ENCODE results near the gene CBLC.

CBLC gene

GRCh38 chr19:44758596-44758995, 19.1 kb upstream of the CBLC start:
- Histone ChIP-seq H3K79me2 (no peaks in the 10 kb centered on the region), H3K4me1 (peaks cover 14% of the 10 kb centered on the region), H3K36me3 (ENCODE audit: control insufficient read depth, insufficient read depth, low read length) (no peaks in the 10 kb centered on the region), H2AFZ (peak overlapping the region; percentile 87), H3K27ac (peak overlapping the region; percentile 43), H3K9ac (no peak overlapping the region), H3K4me3 (ENCODE audit: low read depth, low read length) (peak overlapping the region; percentile 80), H3K9me3 (ENCODE audit: control insufficient read depth, low read length) (no peaks in the 10 kb centered on the region), H3K27me3 (ENCODE audit: control insufficient read depth, insufficient read depth, low read length) (no peaks in the 10 kb centered on the region), H3K4me2 (ENCODE audit: low read length) (peak overlapping the region; percentile 96)
- no peak for TF ChIP-seq CTCF (IDR thresholded peaks at IDR 0.05)

GRCh38 chr19:44759083-44759804, 18.4 kb upstream of the CBLC start:
- H3K36me3 ChIP-seq (ENCODE audit: control insufficient read depth, insufficient read depth, low read length) = no peaks in the 10 kb centered on the region
- H2AFZ ChIP-seq = no peak overlapping the region
- H3K79me2 ChIP-seq = no peaks in the 10 kb centered on the region
- H3K27ac ChIP-seq = no peak overlapping the region
- H3K4me2 ChIP-seq (ENCODE audit: low read length) = no peak overlapping the region
- H3K9me3 ChIP-seq (ENCODE audit: control insufficient read depth, low read length) = no peaks in the 10 kb centered on the region
- peaks cover 14% of the 10 kb centered on the region for H3K4me1 ChIP-seq
- no peak overlapping the region for H3K9ac ChIP-seq
- no peaks in the 10 kb centered on the region for H3K27me3 ChIP-seq (ENCODE audit: control insufficient read depth, insufficient read depth, low read length)
- no peak for TF ChIP-seq CTCF (IDR thresholded peaks at IDR 0.05)
- no peak overlapping the region for H3K4me3 ChIP-seq (ENCODE audit: low read depth, low read length)

GRCh38 chr19:44762038-44762437, 15.7 kb upstream of the CBLC start:
- no peaks in the 10 kb centered on the region for H3K79me2 ChIP-seq
- no peaks in the 10 kb centered on the region for H3K36me3 ChIP-seq (ENCODE audit: control insufficient read depth, insufficient read depth, low read length)
- H3K4me3 ChIP-seq (ENCODE audit: low read depth, low read length) = no peak overlapping the region
- no peak overlapping the region for H3K27ac ChIP-seq
- no peaks in the 10 kb centered on the region for H3K27me3 ChIP-seq (ENCODE audit: control insufficient read depth, insufficient read depth, low read length)
- H3K4me1 ChIP-seq = peaks cover 6% of the 10 kb centered on the region
- H2AFZ ChIP-seq = no peak overlapping the region
- H3K9me3 ChIP-seq (ENCODE audit: control insufficient read depth, low read length) = no peaks in the 10 kb centered on the region
- H3K9ac ChIP-seq = no peak overlapping the region
- no peak for TF ChIP-seq CTCF (IDR thresholded peaks at IDR 0.05)
- H3K4me2 ChIP-seq (ENCODE audit: low read length) = no peak overlapping the region

GRCh38 chr19:44765033-44765948, 12.4 kb upstream of the CBLC start:
- no peak for TF ChIP-seq CTCF (IDR thresholded peaks at IDR 0.05)

More at GRCh38 chr19:44765033-44765948, 12.4 kb upstream of the CBLC start:
- no peaks in the 10 kb centered on the region for H3K79me2 ChIP-seq
- no peaks in the 10 kb centered on the region for H3K4me1 ChIP-seq
- H3K27me3 ChIP-seq (ENCODE audit: control insufficient read depth, insufficient read depth, low read length) = no peaks in the 10 kb centered on the region
- H3K9me3 ChIP-seq (ENCODE audit: control insufficient read depth, low read length) = no peaks in the 10 kb centered on the region
- H3K36me3 ChIP-seq (ENCODE audit: control insufficient read depth, insufficient read depth, low read length) = no peaks in the 10 kb centered on the region
- no peak overlapping the region for H3K4me2 ChIP-seq (ENCODE audit: low read length)
- no peak overlapping the region for H2AFZ ChIP-seq
- no peak overlapping the region for H3K27ac ChIP-seq
- no peak overlapping the region for H3K4me3 ChIP-seq (ENCODE audit: low read depth, low read length)
- no peak overlapping the region for H3K9ac ChIP-seq

All from parathyroid adenoma (tissue), 2 donors.